Measurements from ENCODE around the gene TRH. TPM values are rescaled to one million over a fixed set of nuclear protein-coding genes. Genes with fewer than 3 reads are reported as not detected.

The TRH gene
- total RNA-seq, 4 donors from 2014 or later, result not detected

DNA sequence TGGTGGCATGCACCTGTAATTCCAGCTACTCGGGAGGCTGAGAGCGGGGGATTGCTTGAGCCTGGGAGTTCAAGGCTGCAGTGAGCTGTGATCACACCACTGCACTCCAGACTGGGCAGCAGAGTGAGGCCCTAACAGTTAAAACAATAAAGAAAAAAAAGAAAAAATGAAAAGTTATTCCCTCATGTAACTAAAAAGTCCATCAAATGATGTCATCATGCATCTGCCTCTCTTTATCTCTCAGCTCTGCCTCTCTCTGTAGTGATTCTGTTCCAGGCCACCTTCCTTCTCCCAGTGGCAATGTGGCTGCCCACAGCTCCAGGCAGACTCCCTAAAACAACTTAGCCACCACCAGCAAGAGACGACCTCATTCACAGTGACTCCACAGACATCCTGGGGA, 31.5 kb upstream of the TRH start:
- Histone ChIP-seq H3K4me1 (no peaks in the 10 kb centered on the region), H3K27ac (no peak overlapping the region), H3K4me3 (no peak overlapping the region), H3K36me3 (no peaks in the 10 kb centered on the region), H3K9me3 (no peaks in the 10 kb centered on the region), H3K27me3 (no peaks in the 10 kb centered on the region)
- TF ChIP-seq EP300 (IDR thresholded peaks at IDR 0.05), result no peak
- TF ChIP-seq, protein P1, sequence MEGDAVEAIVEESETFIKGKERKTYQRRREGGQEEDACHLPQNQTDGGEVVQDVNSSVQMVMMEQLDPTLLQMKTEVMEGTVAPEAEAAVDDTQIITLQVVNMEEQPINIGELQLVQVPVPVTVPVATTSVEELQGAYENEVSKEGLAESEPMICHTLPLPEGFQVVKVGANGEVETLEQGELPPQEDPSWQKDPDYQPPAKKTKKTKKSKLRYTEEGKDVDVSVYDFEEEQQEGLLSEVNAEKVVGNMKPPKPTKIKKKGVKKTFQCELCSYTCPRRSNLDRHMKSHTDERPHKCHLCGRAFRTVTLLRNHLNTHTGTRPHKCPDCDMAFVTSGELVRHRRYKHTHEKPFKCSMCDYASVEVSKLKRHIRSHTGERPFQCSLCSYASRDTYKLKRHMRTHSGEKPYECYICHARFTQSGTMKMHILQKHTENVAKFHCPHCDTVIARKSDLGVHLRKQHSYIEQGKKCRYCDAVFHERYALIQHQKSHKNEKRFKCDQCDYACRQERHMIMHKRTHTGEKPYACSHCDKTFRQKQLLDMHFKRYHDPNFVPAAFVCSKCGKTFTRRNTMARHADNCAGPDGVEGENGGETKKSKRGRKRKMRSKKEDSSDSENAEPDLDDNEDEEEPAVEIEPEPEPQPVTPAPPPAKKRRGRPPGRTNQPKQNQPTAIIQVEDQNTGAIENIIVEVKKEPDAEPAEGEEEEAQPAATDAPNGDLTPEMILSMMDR (IDR thresholded peaks at IDR 0.05), result no peak
- no peak for TF ChIP-seq POLR2AphosphoS5 (IDR thresholded peaks at IDR 0.05)
- no peak for TF ChIP-seq POLR2A (IDR thresholded peaks at IDR 0.05)
- 75% methylated on average over 3 of the region's 3 CpGs for WGBS
- no peak for DNase-seq (ENCODE audit: low spot score in 2 of 2)

DNA sequence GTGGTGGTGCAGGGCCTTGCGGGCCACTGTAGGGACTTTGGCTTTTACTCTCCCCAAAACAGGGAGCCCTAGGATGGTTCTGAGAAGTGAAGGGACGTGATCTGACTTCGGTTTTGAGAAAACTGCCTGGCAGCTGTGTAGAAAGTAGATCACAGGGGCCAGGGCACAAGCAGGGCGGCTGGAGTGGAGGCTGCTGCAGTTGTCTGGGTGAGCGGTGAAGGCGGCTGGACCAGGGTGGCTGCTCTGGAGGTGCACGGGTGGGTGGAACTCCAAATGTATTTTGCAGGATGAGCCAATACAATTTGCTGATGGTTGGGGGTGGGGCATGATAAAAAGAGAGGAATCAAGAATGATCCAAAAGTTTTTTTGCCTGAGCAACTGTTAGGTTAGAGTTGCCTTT, 29.8 kb upstream of the TRH start:
- Histone ChIP-seq H3K9me3 (no peaks in the 10 kb centered on the region), H3K4me3 (no peak overlapping the region), H3K27me3 (no peaks in the 10 kb centered on the region), H3K36me3 (no peaks in the 10 kb centered on the region), H3K27ac (no peak overlapping the region), H3K4me1 (no peaks in the 10 kb centered on the region)
- DNase-seq (ENCODE audit: low spot score in 2 of 2), result no peak
- WGBS, result 90% methylated on average over 7 of the region's 7 CpGs
- no peak for TF ChIP-seq POLR2A (IDR thresholded peaks at IDR 0.05)
- no peak for TF ChIP-seq EP300 (IDR thresholded peaks at IDR 0.05)
- TF ChIP-seq, protein P1 (IDR thresholded peaks at IDR 0.05), result no peak
- no peak for TF ChIP-seq POLR2AphosphoS5 (IDR thresholded peaks at IDR 0.05)

DNA sequence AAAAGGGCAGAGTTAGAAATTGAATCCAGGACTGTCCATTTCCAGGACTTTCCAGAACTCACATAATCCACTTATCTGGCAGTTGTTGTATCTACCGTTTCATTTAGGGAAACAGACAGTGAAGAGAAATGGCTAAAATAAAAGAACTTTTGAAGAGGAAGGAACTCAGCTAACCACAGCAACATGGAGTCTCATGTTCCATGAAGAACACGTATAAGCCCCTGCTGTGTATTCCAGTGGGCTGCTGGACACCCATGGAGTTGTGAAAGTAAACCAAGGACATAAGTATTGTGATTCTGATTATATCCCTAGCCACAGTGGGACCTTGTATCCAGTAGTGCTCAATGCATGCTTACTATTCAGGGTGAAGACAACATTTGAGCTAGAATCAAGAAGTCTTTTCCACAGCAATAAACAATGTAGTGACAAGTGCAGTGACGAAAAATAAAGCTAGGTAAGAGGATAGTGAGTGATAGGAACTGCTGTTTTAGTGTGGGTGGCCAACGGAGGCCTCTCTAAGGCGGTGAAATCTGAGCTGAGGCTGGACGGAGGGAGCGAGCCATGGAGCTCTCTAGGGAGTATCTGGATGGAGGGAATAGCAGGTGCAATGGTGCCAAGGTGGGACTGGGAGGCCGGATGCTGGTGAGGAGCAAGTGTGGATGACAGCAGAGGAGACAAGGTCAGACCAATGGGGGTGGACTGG, 26.8 kb upstream of the TRH start:
- Histone ChIP-seq H3K9me3 (no peaks in the 10 kb centered on the region), H3K27ac (no peak overlapping the region), H3K27me3 (no peaks in the 10 kb centered on the region), H3K36me3 (no peaks in the 10 kb centered on the region), H3K4me3 (no peak overlapping the region), H3K4me1 (no peaks in the 10 kb centered on the region)
- TF ChIP-seq EP300 (IDR thresholded peaks at IDR 0.05), result no peak
- TF ChIP-seq POLR2AphosphoS5 (IDR thresholded peaks at IDR 0.05), result no peak
- no peak for TF ChIP-seq POLR2A (IDR thresholded peaks at IDR 0.05)
- TF ChIP-seq, protein P1 (IDR thresholded peaks at IDR 0.05), result no peak
- DNase-seq (ENCODE audit: low spot score in 2 of 2), result no peak
- WGBS, result 74% methylated on average over 8 of the region's 8 CpGs

DNA sequence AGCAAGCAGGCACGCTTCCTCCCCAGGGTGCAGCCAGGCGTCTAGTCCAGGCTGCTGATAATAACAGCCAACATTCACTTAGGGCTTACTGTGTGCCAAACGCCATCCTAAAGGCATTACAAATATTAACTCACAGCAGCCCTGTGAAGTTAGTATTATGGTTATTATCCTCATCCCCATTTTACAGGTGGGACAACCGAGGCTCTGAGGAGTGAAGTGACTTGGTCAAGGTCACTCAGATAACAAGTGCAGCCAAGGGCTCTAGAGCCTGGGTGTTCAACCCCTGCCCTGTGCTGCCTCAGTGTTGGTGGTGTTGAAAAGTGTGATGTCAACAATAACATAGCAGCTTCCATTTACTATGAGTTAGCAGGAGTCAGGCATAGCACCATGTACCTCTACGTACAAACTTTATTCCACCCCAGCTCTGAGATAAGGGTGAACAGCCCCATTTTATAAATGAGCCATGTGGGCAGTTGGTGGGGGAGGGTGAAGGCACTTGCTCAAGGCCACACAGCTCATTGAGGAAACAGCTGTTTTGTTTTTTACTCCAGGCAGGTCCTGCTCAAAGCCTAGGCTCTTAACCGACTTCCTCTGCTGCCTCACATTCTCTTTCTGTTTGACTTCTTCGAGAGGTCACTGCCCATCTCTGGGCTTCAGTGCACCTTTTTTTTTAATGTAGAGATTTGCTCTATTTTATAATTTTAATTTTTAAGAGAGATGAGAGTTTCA, 24.0 kb upstream of the TRH start:
- Histone ChIP-seq H3K4me3 (no peak overlapping the region), H3K9me3 (no peaks in the 10 kb centered on the region), H3K27ac (no peak overlapping the region), H3K4me1 (no peaks in the 10 kb centered on the region), H3K27me3 (no peaks in the 10 kb centered on the region), H3K36me3 (no peaks in the 10 kb centered on the region)
- DNase-seq (ENCODE audit: low spot score in 2 of 2), result no peak
- 74% methylated on average over 7 of the region's 7 CpGs for WGBS
- TF ChIP-seq POLR2AphosphoS5 (IDR thresholded peaks at IDR 0.05) (no peak), POLR2A (IDR thresholded peaks at IDR 0.05) (no peak), EP300 (IDR thresholded peaks at IDR 0.05) (no peak)
- TF ChIP-seq, protein P1 (IDR thresholded peaks at IDR 0.05), result no peak

DNA sequence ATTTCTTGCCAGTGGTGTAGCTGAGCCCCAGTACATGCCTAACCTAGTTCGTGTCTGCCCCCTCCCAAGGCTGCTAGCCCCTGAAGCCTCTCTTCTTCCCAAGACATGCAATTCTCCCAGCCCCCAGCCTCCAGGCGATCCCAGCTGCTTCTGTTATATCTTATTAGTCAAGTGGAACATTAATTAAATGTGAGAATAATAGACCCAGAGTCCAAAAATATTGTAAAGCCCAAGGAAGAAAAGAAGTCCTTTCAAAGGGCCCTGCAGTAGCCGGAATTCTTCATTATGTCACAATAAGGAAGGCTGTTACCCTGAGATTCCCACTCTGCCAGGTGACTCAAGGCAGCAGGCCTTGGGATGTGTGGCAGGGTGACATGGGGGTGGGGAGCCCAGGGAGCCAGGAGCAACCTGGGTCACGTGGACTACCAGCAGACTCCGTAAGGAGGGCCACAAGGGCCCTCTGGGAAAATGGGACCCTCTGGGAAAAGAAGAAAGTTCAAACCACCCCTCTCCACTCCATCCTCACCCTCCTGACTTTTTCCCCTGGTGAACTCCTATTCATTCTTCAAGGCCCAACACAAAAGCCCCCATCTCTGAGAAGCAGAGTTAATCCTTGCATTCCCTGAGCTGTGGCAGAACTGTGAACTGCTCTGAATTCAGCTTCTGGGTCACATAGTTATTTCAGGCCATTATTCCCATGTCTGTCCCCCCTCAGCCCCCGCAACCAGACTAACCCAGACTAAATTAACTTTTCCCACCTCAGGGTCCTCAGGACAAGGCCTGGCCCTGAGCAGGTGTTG, 21.8 kb upstream of the TRH start:
- Histone ChIP-seq H3K4me1 (no peaks in the 10 kb centered on the region), H3K9me3 (no peaks in the 10 kb centered on the region), H3K4me3 (no peak overlapping the region), H3K36me3 (no peaks in the 10 kb centered on the region), H3K27ac (no peak overlapping the region), H3K27me3 (peaks cover 2% of the 10 kb centered on the region)
- TF ChIP-seq EP300 (IDR thresholded peaks at IDR 0.05), result no peak
- no peak for TF ChIP-seq POLR2AphosphoS5 (IDR thresholded peaks at IDR 0.05)
- TF ChIP-seq, protein P1 (IDR thresholded peaks at IDR 0.05), result no peak
- TF ChIP-seq POLR2A (IDR thresholded peaks at IDR 0.05), result no peak
- no peak for DNase-seq (ENCODE audit: low spot score in 2 of 2)
- 83% methylated on average over 6 of the region's 6 CpGs for WGBS
